ENCODE results near the gene SORBS1.

GRCh38 chr10:95305606-95306317 is 255.4 kb downstream of the SORBS1 start:
- TF ChIP-seq CTCF (IDR thresholded peaks at IDR 0.05), result no peak
- no peak for TF ChIP-seq EZH2 (IDR thresholded peaks at IDR 0.05; ENCODE audit: borderline replicate concordance, insufficient read depth, low read depth, low read length, poor library complexity, severe bottlenecking)
